Measurements from ENCODE around the gene GOLGA8K.
"Not testable (repeated sequence)": the region's sequence is repeated elsewhere in the genome, so short reads cannot be mapped to it uniquely, and the experiment has no call there.

Gene GOLGA8K

GRCh38 chr15:32356909-32357308 lies 46.2 kb downstream of the GOLGA8K start:
- not testable (repeated sequence) for H3K9ac ChIP-seq (ENCODE audit: low read length in 5 of 5); H3K27me3 ChIP-seq (ENCODE audit: control insufficient read depth in 5 of 5, insufficient read depth in 4 of 5, low read length in 5 of 5); H3K4me3 ChIP-seq (ENCODE audit: low read depth in 1 of 5, low read length in 5 of 5); H3K9me3 ChIP-seq (ENCODE audit: control insufficient read depth in 5 of 5, low read length in 5 of 5); H3K27ac ChIP-seq (ENCODE audit: low read depth, low read length); H3K4me1 ChIP-seq (ENCODE audit: control insufficient read depth in 5 of 5, insufficient read depth in 5 of 5, low read length in 5 of 5); H3K36me3 ChIP-seq (ENCODE audit: control insufficient read depth in 5 of 5, insufficient read depth in 5 of 5, low read length in 5 of 5)

DNA sequence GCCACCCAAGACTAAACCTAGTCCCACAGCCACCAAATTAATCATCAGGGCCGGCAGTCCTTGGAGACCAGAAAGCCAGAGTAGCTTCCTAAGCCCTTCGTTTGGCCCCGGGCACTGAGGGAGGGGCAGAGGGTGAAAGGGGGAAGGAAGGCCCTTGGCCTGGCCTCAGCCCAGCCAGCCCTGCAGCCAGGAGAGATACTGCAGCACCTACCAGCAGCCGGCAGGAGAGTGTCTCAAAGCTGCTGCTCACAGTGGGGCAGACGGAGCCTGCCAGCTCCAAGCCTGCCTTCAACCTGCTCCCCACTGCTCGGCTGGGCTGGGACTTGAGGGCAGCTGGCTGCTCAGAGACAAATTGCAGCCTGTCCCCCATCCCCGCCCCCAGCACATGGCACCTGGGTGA lies 50.3 kb downstream of the GOLGA8K start:
- not testable (repeated sequence) for H3K4me1 ChIP-seq (ENCODE audit: control insufficient read depth in 5 of 5, insufficient read depth in 5 of 5, low read length in 5 of 5); H3K9ac ChIP-seq (ENCODE audit: low read length in 5 of 5); H3K27me3 ChIP-seq (ENCODE audit: control insufficient read depth in 5 of 5, insufficient read depth in 4 of 5, low read length in 5 of 5); H3K4me3 ChIP-seq (ENCODE audit: low read depth in 1 of 5, low read length in 5 of 5); H3K36me3 ChIP-seq (ENCODE audit: control insufficient read depth in 5 of 5, insufficient read depth in 5 of 5, low read length in 5 of 5); H3K27ac ChIP-seq (ENCODE audit: low read depth, low read length); H3K9me3 ChIP-seq (ENCODE audit: control insufficient read depth in 5 of 5, low read length in 5 of 5)

GRCh38 chr15:32350563-32351220 lies 52.4 kb downstream of the GOLGA8K start:
- not testable (repeated sequence) for H3K9me3 ChIP-seq (ENCODE audit: control insufficient read depth in 5 of 5, low read length in 5 of 5); H3K27ac ChIP-seq (ENCODE audit: low read depth, low read length); H3K27me3 ChIP-seq (ENCODE audit: control insufficient read depth in 5 of 5, insufficient read depth in 4 of 5, low read length in 5 of 5); H3K36me3 ChIP-seq (ENCODE audit: control insufficient read depth in 5 of 5, insufficient read depth in 5 of 5, low read length in 5 of 5); H3K9ac ChIP-seq (ENCODE audit: low read length in 5 of 5); H3K4me1 ChIP-seq (ENCODE audit: control insufficient read depth in 5 of 5, insufficient read depth in 5 of 5, low read length in 5 of 5); H3K4me3 ChIP-seq (ENCODE audit: low read depth in 1 of 5, low read length in 5 of 5)

- H3K4me1 ChIP-seq (ENCODE audit: control insufficient read depth in 5 of 5, insufficient read depth in 5 of 5, low read length in 5 of 5); H3K9me3 ChIP-seq (ENCODE audit: control insufficient read depth in 5 of 5, low read length in 5 of 5); H3K4me3 ChIP-seq (ENCODE audit: low read depth in 1 of 5, low read length in 5 of 5); H3K9ac ChIP-seq (ENCODE audit: low read length in 5 of 5); H3K27me3 ChIP-seq (ENCODE audit: control insufficient read depth in 5 of 5, insufficient read depth in 4 of 5, low read length in 5 of 5); H3K36me3 ChIP-seq (ENCODE audit: control insufficient read depth in 5 of 5, insufficient read depth in 5 of 5, low read length in 5 of 5); H3K27ac ChIP-seq (ENCODE audit: low read depth, low read length): not testable (repeated sequence)
Measured at GRCh38 chr15:32347037-32347436, 56.1 kb downstream of the GOLGA8K start.

DNA sequence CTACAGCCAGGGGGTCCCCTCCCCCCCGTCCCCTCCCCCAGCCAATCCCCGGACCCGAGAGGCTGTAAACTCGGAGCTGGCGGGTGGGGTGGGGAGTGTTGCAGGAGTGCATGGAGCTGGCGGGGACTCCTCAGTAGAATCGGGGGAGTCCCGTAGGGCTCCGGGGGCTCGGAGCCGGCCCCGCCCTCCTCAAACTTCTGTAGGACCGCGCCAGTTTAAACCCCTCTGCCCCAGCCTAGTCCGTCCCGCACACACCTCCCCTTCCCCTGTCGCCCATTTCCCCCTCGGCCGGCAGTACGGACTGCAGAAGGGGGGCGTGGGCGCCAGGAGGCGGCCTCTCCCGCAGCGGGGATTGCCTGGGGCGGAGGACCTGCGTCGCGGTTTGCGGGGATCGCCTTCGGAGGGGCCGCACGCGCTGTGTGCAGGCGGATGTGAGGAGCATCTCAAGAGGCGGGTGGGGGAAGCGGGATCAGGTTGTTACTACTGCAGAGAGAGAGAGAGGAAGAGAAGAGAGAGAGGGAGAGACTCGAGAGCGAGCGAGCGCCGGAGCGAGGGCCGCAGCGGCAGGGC lies 57.0 kb downstream of the GOLGA8K start:
- H3K4me1 ChIP-seq (ENCODE audit: control insufficient read depth in 5 of 5, insufficient read depth in 5 of 5, low read length in 5 of 5); H3K9me3 ChIP-seq (ENCODE audit: control insufficient read depth in 5 of 5, low read length in 5 of 5); H3K27me3 ChIP-seq (ENCODE audit: control insufficient read depth in 5 of 5, insufficient read depth in 4 of 5, low read length in 5 of 5); H3K4me3 ChIP-seq (ENCODE audit: low read depth in 1 of 5, low read length in 5 of 5); H3K27ac ChIP-seq (ENCODE audit: low read depth, low read length); H3K36me3 ChIP-seq (ENCODE audit: control insufficient read depth in 5 of 5, insufficient read depth in 5 of 5, low read length in 5 of 5); H3K9ac ChIP-seq (ENCODE audit: low read length in 5 of 5): not testable (repeated sequence)

DNA sequence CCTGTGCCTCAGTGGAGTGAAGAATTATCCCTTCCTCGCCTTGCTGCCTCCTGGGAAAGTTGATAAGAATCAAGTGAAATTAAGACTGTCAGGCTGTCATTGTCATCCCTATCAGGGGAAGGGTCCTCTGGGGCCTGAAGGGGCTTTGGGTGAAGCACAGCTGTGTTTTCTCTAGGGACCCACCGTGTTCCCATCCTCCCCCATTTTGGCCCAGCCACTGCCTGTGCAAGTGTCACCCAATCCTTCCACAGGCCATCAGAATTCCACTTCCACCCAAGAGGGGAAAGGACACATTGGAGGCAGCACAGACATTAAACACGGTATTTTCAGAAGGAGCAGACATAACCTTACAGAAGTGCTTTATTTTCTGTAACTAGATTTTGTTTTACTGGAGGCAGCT lies 59.2 kb downstream of the GOLGA8K start:
- not testable (repeated sequence) for H3K4me3 ChIP-seq (ENCODE audit: low read depth in 1 of 5, low read length in 5 of 5); H3K27ac ChIP-seq (ENCODE audit: low read depth, low read length); H3K36me3 ChIP-seq (ENCODE audit: control insufficient read depth in 5 of 5, insufficient read depth in 5 of 5, low read length in 5 of 5); H3K27me3 ChIP-seq (ENCODE audit: control insufficient read depth in 5 of 5, insufficient read depth in 4 of 5, low read length in 5 of 5); H3K4me1 ChIP-seq (ENCODE audit: control insufficient read depth in 5 of 5, insufficient read depth in 5 of 5, low read length in 5 of 5); H3K9me3 ChIP-seq (ENCODE audit: control insufficient read depth in 5 of 5, low read length in 5 of 5); H3K9ac ChIP-seq (ENCODE audit: low read length in 5 of 5)

All from subcutaneous abdominal adipose tissue (tissue), 5 donors.